HCT116 (cell line): ENCODE data around the gene PFN3. TPM values are rescaled to one million over a fixed set of nuclear protein-coding genes. Genes with fewer than 3 reads are reported as not detected.

Experiments
- ATAC-seq: fragments of 200-7000 bp; cut with Tn5 transposase; 2 replicates; pipeline ENCODE4 v1.9.1; 2020; ENCODE audit warnings: mild to moderate bottlenecking, moderate library complexity
- BruUV-seq: library from RNA; stranded (reverse); fragments of 400-500 nt; replicated peaks from 2 replicates; lab custom pipeline; 2021; lab: Mats Ljungman, UMichigan
- CTCF ChIA-PET: fragments of 300-600 bp; sonication (Branson Sonifier 250); formaldehyde crosslinking; loops from one replicate; lab custom pipeline; 2021; ENCODE audit warnings: antibody characterized with exemption; lab: Charles Lee
- POLR2A ChIA-PET: fragments of 300-600, 350-600 bp; sonication (Branson Sonifier 250); formaldehyde crosslinking; loops from one replicate; lab custom pipeline; 2021; ENCODE audit warnings: antibody characterized with exemption; lab: Charles Lee
- RAD21 ChIA-PET, 2 experiments: fragments of 300-600 bp; sonication (Branson Sonifier 250); formaldehyde crosslinking; loops; one replicate each; lab custom pipeline; 2023; ENCODE audit warnings: low total read pairs in 2 of 2; ENCODE audit not compliant: uncharacterized antibody in 2 of 2, unreplicated experiment in 2 of 2, low non-redundant PET in 1 of 2; lab: Charles Lee
- DNase-seq: peaks from one replicate; pipeline ENCODE4 v3.0.0-alpha.2; 2010; ENCODE audit warnings: low read depth, low spot score
- H2AFZ ChIP-seq: fragments of 200-600 bp; shearing (Covaris generic), sonication (generic); 2 replicates; pipeline ENCODE4 v1.6.1; 2017; ENCODE audit warnings: low read depth, mixed run types, mixed read lengths, antibody characterized with exemption, low read length; ENCODE audit not compliant: poor library complexity, severe bottlenecking
- H3K27ac ChIP-seq: 2 replicates; pipeline ENCODE4 v1.5.1; 2012; ENCODE audit warnings: low read depth, low read length
- H3K27me3 ChIP-seq: fragments of 200-600 bp; sonication (generic); 2 replicates; pipeline ENCODE4 v1.6.1; 2016; ENCODE audit warnings: mixed run types, low read length, mixed read lengths; ENCODE audit not compliant: insufficient read depth
- H3K36me3 ChIP-seq, 2 experiments: fragments of 200-500 bp in 1 of 2; fragments of 200-600 bp in 1 of 2; sonication (Bioruptor generic) in 1 of 2; sonication (generic) in 1 of 2; 2 replicates each; pipeline versions ENCODE4 v1.5.1 to v1.6.1; 2014 to 2016; ENCODE audit warnings: low read length in 2 of 2, inconsistent platforms in 1 of 2, mixed read lengths in 1 of 2, mixed run types in 1 of 2; ENCODE audit not compliant: insufficient read depth in 2 of 2, control insufficient read depth in 1 of 2
- H3K4me1 ChIP-seq, 2 experiments: fragments of 200-600 bp in 1 of 2; sonication (generic) in 1 of 2; 2 replicates each; pipeline versions ENCODE4 v1.5.1 to v1.6.1; 2012 to 2017; ENCODE audit warnings: low read length in 2 of 2, inconsistent platforms in 1 of 2, mild to moderate bottlenecking in 1 of 2, mixed read lengths in 1 of 2, mixed run types in 1 of 2, moderate library complexity in 1 of 2; ENCODE audit not compliant: insufficient read depth in 2 of 2, control insufficient read depth in 1 of 2
- H3K4me2 ChIP-seq: fragments of 200-600 bp; sonication (generic); 2 replicates; pipeline ENCODE4 v1.6.1; 2017; ENCODE audit warnings: mixed run types, low read length, mixed read lengths
- H3K4me3 ChIP-seq, 2 experiments: fragments of 200-600 bp in 1 of 2; sonication (generic) in 1 of 2; replicated peaks in 1 of 2; 2 replicates each; pipeline ENCODE4 v1.5.1; 2011 to 2016; ENCODE audit warnings: low read length in 2 of 2, control low read depth in 1 of 2, low read depth in 1 of 2, mild to moderate bottlenecking in 1 of 2, mixed read lengths in 1 of 2, mixed run types in 1 of 2
- H3K79me2 ChIP-seq: fragments of 200-600 bp; sonication (generic); 2 replicates; pipeline ENCODE4 v1.6.1; 2017; ENCODE audit warnings: mild to moderate bottlenecking, mixed run types, low read length, moderate library complexity, mixed read lengths; ENCODE audit not compliant: insufficient read depth
- H3K9ac ChIP-seq: fragments of 200-600 bp; sonication (generic); 2 replicates; pipeline ENCODE4 v1.6.1; 2016; ENCODE audit warnings: low read length, mixed read lengths
- H3K9me2 ChIP-seq: fragments of 200-600 bp; sonication (generic), shearing (Covaris generic); 2 replicates; pipeline ENCODE4 v1.6.1; 2017; ENCODE audit warnings: mixed run types, mild to moderate bottlenecking, moderate library complexity; ENCODE audit not compliant: insufficient read depth
- H3K9me3 ChIP-seq, 2 experiments: fragments of 200-500 bp in 1 of 2; fragments of 200-600 bp in 1 of 2; sonication (Bioruptor generic) in 1 of 2; sonication (generic) in 1 of 2; 2 replicates each; pipeline ENCODE4 v1.6.1; 2014 to 2017; ENCODE audit warnings: low read length in 2 of 2, mixed read lengths in 2 of 2, inconsistent platforms in 1 of 2, low read depth in 1 of 2, mild to moderate bottlenecking in 1 of 2, mixed run types in 1 of 2, moderate library complexity in 1 of 2; ENCODE audit not compliant: control insufficient read depth in 1 of 2, insufficient read depth in 1 of 2
- H4K20me1 ChIP-seq: fragments of 200-600 bp; sonication (generic), shearing (Covaris generic); 2 replicates; pipeline ENCODE4 v1.6.1; 2017; ENCODE audit warnings: mixed run types, mild to moderate bottlenecking, moderate library complexity; ENCODE audit not compliant: insufficient read depth
- CBX3 ChIP-seq: IDR thresholded peaks from 2 replicates; pipeline ENCODE4 v1.6.1; 2012; ENCODE audit warnings: low read depth
- CEBPB ChIP-seq: IDR thresholded peaks from 2 replicates; pipeline ENCODE4 v1.6.1; 2012; ENCODE audit warnings: low read depth
- CTCF ChIP-seq, 3 experiments: fragments of 200-600 bp in 1 of 3; sonication (generic) in 1 of 3; IDR thresholded peaks in 2 of 3; conservative IDR thresholded peaks in 1 of 3; 2 replicates each; pipeline ENCODE4 v1.5.1; 2012 to 2017; ENCODE audit warnings: low read depth in 2 of 3, low read length in 2 of 3, antibody characterized with exemption in 1 of 3, borderline replicate concordance in 1 of 3, control low read depth in 1 of 3, mild to moderate bottlenecking in 1 of 3, mixed read lengths in 1 of 3, mixed run types in 1 of 3, moderate library complexity in 1 of 3; ENCODE audit not compliant: insufficient read depth in 1 of 3
- EGR1 ChIP-seq: IDR thresholded peaks from 2 replicates; pipeline ENCODE4 v1.6.1; 2012; ENCODE audit warnings: low read depth
- EZH2phosphoT487 ChIP-seq: fragments of 200-600 bp; IDR thresholded peaks from 2 replicates; pipeline ENCODE4 v1.6.1; 2018; ENCODE audit warnings: antibody characterized with exemption, borderline replicate concordance
- FOSL1 ChIP-seq: IDR thresholded peaks from 2 replicates; pipeline ENCODE4 v1.6.1; 2012; ENCODE audit warnings: low read depth
- JUND ChIP-seq: IDR thresholded peaks from 2 replicates; pipeline ENCODE4 v1.6.1; 2012
- RAD21 ChIP-seq: IDR thresholded peaks from 2 replicates; pipeline ENCODE4 v1.6.1; 2012; ENCODE audit warnings: low read depth, mild to moderate bottlenecking
- REST ChIP-seq: IDR thresholded peaks from 2 replicates; pipeline ENCODE4 v1.6.1; 2012; ENCODE audit warnings: low read depth
- SIN3A ChIP-seq: IDR thresholded peaks from 2 replicates; pipeline ENCODE4 v1.6.1; 2012; ENCODE audit warnings: low read depth
- SP1 ChIP-seq: IDR thresholded peaks from 2 replicates; pipeline ENCODE4 v1.6.1; 2012; ENCODE audit warnings: low read depth
- YY1 ChIP-seq: IDR thresholded peaks from 2 replicates; pipeline ENCODE4 v1.6.1; 2011; ENCODE audit warnings: low read length, low read depth, moderate library complexity, mild to moderate bottlenecking; ENCODE audit not compliant: insufficient replicate concordance; ENCODE audit errors: extremely low read depth
- ZFX ChIP-seq: fragments of 450-650 bp; IDR thresholded peaks from 2 replicates; pipeline ENCODE4 v1.6.1; 2017
- intact Hi-C: fragments of 100-400 bp; cut with micrococcal nuclease; formaldehyde crosslinking; loops from 2 replicates; pipeline ENCODE4 v1.10.0; 2022
- total RNA-seq: library from RNA; stranded (reverse); gene quantifications from one replicate; pipeline ENCODE4 v1.2.1, GENCODE V29; 2021; ENCODE audit not compliant: unreplicated experiment

Gene PFN3
- total RNA-seq, 1 experiment from 2014 or later, result not detected

- POLR2A ChIA-PET, result interaction anchor here (1.2 to 2.4 kb wide), 3 partner anchors 17 to 32 kb away, joined by 4 to 9 read pairs (median 6); partner anchors contain the start of gene LMAN2
- H2AFZ ChIP-seq, result no peak overlapping the region
- no peaks in the 10 kb centered on the region for H3K79me2 ChIP-seq
- H3K4me1 ChIP-seq, result peaks cover 18 to 39% of the 10 kb centered on the region in 2 experiments
- no TSS peak for BruUV-seq
- no peaks in the 10 kb centered on the region for H3K36me3 ChIP-seq
- no peaks in the 10 kb centered on the region for H4K20me1 ChIP-seq
- intact Hi-C loops, result no loop called here
- H3K4me2 ChIP-seq, result peak overlapping the region; percentile 97
- H3K9me2 ChIP-seq, result no peaks in the 10 kb centered on the region
- no peak overlapping the region for H3K9ac ChIP-seq
- H3K9me3 ChIP-seq, result no peaks in the 10 kb centered on the region
- CTCF ChIA-PET, result interaction anchor here (1.8 to 3.3 kb wide), 5 partner anchors 11 to 259 kb away, joined by 9 to 50 read pairs (median 14); no protein-coding TSS in a partner anchor
- no peaks in the 10 kb centered on the region for H3K27me3 ChIP-seq
- peak overlapping the region; percentile 70; the same call in 1 of the 2 replicates for H3K27ac ChIP-seq
- DNase-seq, result no peak
- no peak for TF ChIP-seq CBX3
- TF ChIP-seq REST, result no peak
- TF ChIP-seq SIN3A, result no peak
- no peak for TF ChIP-seq CTCF (IDR thresholded peaks at IDR 0.05 in 2 of 3, conservative IDR thresholded peaks at IDR 0.05 in 1 of 3; ENCODE audit: borderline replicate concordance in 1 of 3, insufficient read depth in 1 of 3, low read depth in 2 of 3, low read length in 2 of 3)
- TF ChIP-seq FOSL1, result no peak
- TF ChIP-seq YY1, result no peak
- TF ChIP-seq CEBPB, result no peak
- TF ChIP-seq SP1, result no peak
- no peak for TF ChIP-seq EZH2phosphoT487
- no peak for TF ChIP-seq ZFX
- no peak for TF ChIP-seq RAD21
- no peak for TF ChIP-seq JUND
- no peak for TF ChIP-seq EGR1
- TF ChIP-seq, all 23 proteins: peak for 0
- ATAC-seq, result no peak
- H3K4me3 ChIP-seq, result peak overlapping the region in 1 of 2 experiments; percentile 74; a peak in 1 of 4 replicates
- RAD21 ChIA-PET, result interaction anchor here in 1 of 2 experiments (1.8 kb wide), 1 partner anchor 18 kb away, joined by 8 read pairs; no protein-coding TSS in a partner anchor
Observed at GRCh38 chr5:177372034-177372896, 28.2 kb downstream of the PFN3 start.
